ENCODE measurements around the gene CFAP52. TPM values are rescaled to one million over a fixed set of nuclear protein-coding genes. Genes with fewer than 3 reads are reported as not detected.

CFAP52 gene
- total and polyA plus RNA-seq, 2 of the 8 experiments (the other 6 are each of a cell fraction or from before 2014, with no cell fraction given) = 0.11 TPM; not detected in 1

GRCh38 chr17:9635340-9635739, 58.9 kb downstream of the CFAP52 start:
- CTCF ChIA-PET (ENCODE audit: partially characterized antibody) = interaction anchor here (0.6 to 1.0 kb wide), 2 partner anchors 32 to 133 kb away, joined by 3 read pairs; no protein-coding TSS in a partner anchor
- Histone ChIP-seq H3K56ac (replicated peaks; ENCODE audit: insufficient read length, low read depth, low read length) (no peak overlapping the region), H3K23me2 (ENCODE audit: low read depth, low read length) (no peaks in the 10 kb centered on the region), H2BK15ac (ENCODE audit: low read length) (no peak overlapping the region), H3K14ac (ENCODE audit: insufficient read length) (no peak overlapping the region), H3K18ac (ENCODE audit: extremely low read depth, low read length) (no peak overlapping the region), H4K91ac (replicated peaks; ENCODE audit: insufficient read length, low read length) (no peak overlapping the region), H2AK5ac (ENCODE audit: low read depth, low read length) (no peak overlapping the region), H3K9me3 (ENCODE audit: insufficient read depth in 2 of 2, low read depth in 1 of 2, low read length in 1 of 2) (no peaks in the 10 kb centered on the region), H4K5ac (ENCODE audit: insufficient read length, low read depth, low read length) (no peak overlapping the region), H3K27me3 (replicated peaks in 1 of 4; ENCODE audit: control insufficient read depth in 3 of 4, extremely low read depth in 1 of 4, insufficient read depth in 3 of 4, low read length in 3 of 4) (no peaks in the 10 kb centered on the region), H3K4ac (replicated peaks; ENCODE audit: insufficient read length, low read depth, low read length) (no peak overlapping the region), H2BK20ac (ENCODE audit: low read length) (no peak overlapping the region), H3K4me2 (ENCODE audit: insufficient read depth in 1 of 2, low read depth in 2 of 2, low read length in 2 of 2) (no peak overlapping the region), H3K27ac (ENCODE audit: low read depth, low read length) (no peak overlapping the region), H3K79me2 (ENCODE audit: control insufficient read depth in 1 of 2, insufficient read depth in 2 of 2, low read length in 2 of 2) (no peaks in the 10 kb centered on the region), H2BK120ac (replicated peaks; ENCODE audit: low read depth, low read length) (no peak overlapping the region), H2BK12ac (ENCODE audit: low read depth, low read length) (no peak overlapping the region), H3K4me3 (ENCODE audit: extremely low read depth in 1 of 4, insufficient read depth in 2 of 4, low read depth in 3 of 4, low read length in 4 of 4) (no peak overlapping the region), H2AFZ (ENCODE audit: low read length) (no peak overlapping the region), H2BK5ac (ENCODE audit: low read depth, low read length) (no peak overlapping the region), H3K79me1 (ENCODE audit: low read depth, low read length) (no peaks in the 10 kb centered on the region), H3K23ac (ENCODE audit: insufficient read length) (no peak overlapping the region), H4K20me1 (replicated peaks in 1 of 2; ENCODE audit: control insufficient read depth in 1 of 2, insufficient read depth in 2 of 2, low read length in 2 of 2) (no peaks in the 10 kb centered on the region), H3K9ac (replicated peaks in 1 of 4; ENCODE audit: extremely low read depth in 1 of 4, low read depth in 3 of 4, low read length in 3 of 4) (no peak overlapping the region), H3K4me1 (replicated peaks in 1 of 4; ENCODE audit: control insufficient read depth in 3 of 4, insufficient read depth in 4 of 4, low read length in 3 of 4) (peaks cover 0 to 3% (median 1%) of the 10 kb centered on the region in 4 experiments; a peak in 2 of 7 replicates), H3K36me3 (ENCODE audit: control insufficient read depth in 2 of 4, insufficient read depth in 4 of 4, low read length in 3 of 4) (no peaks in the 10 kb centered on the region), H4K8ac (ENCODE audit: extremely low read depth, insufficient read depth, low read length) (no peak overlapping the region)
- 85% methylated on average over 6 of the region's 6 CpGs; no CpG with 5 or more reads in 1 of the 2 experiments for WGBS, 2 experiments (ENCODE audit: extremely low coverage in 1 of 2, insufficient coverage in 1 of 2, insufficient read length in 1 of 2, insufficient replicate concordance in 2 of 2, low coverage in 1 of 2, low lambda C conversion rate in 2 of 2, missing lambda C conversion rate in 1 of 2)
- FAIRE-seq (no peak), DNase-seq (ENCODE audit: low read depth in 1 of 2, low spot score in 2 of 2) (no peak)
- POLR2A ChIA-PET (ENCODE audit: partially characterized antibody) = interaction anchor here (1.2 kb wide), 1 partner anchor 11 kb away, joined by 4 read pairs; the partner anchor contains the start of gene USP43
- TF ChIP-seq SIRT6 (IDR thresholded peaks at IDR 0.05; ENCODE audit: low read length) (no peak), BCL11A (IDR thresholded peaks at IDR 0.05; ENCODE audit: low read depth in 2 of 2, low read length in 2 of 2) (no peak), RXRA (IDR thresholded peaks at IDR 0.05; ENCODE audit: insufficient read depth, low read depth, low read length) (no peak), SRF (IDR thresholded peaks at IDR 0.05; ENCODE audit: low read depth, low read length) (no peak), CEBPB (IDR thresholded peaks at IDR 0.05; ENCODE audit: low read depth, low read length) (no peak), BRCA1 (IDR thresholded peaks at IDR 0.05; ENCODE audit: low read depth, low read length) (no peak), EP300 (IDR thresholded peaks at IDR 0.05; ENCODE audit: borderline replicate concordance in 1 of 2, low read depth in 2 of 2, low read length in 2 of 2) (no peak), RFX5 (IDR thresholded peaks at IDR 0.05; ENCODE audit: borderline replicate concordance, low read depth, low read length) (no peak), CHD2 (IDR thresholded peaks at IDR 0.05; ENCODE audit: low read length) (no peak), ASH2L (IDR thresholded peaks at IDR 0.05; ENCODE audit: low read length) (no peak), HDAC6 (IDR thresholded peaks at IDR 0.05; ENCODE audit: low read depth, low read length) (no peak), KDM1A (IDR thresholded peaks at IDR 0.05; ENCODE audit: borderline replicate concordance, low read length) (no peak), TAF7 (optimal IDR thresholded peaks at IDR 0.05; ENCODE audit: borderline replicate concordance, low read depth, low read length) (no peak), JUN (IDR thresholded peaks at IDR 0.05; ENCODE audit: low read depth, low read length) (no peak), SP2 (IDR thresholded peaks at IDR 0.05; ENCODE audit: low read length) (no peak), SAP30 (IDR thresholded peaks at IDR 0.05; ENCODE audit: insufficient read depth, insufficient replicate concordance, low read length) (no peak)

Data from H1 (cell line).